ENCODE results near the gene SAV1. TPM values are rescaled to one million over a fixed set of nuclear protein-coding genes. Genes with fewer than 3 reads are reported as not detected.
"Not testable (repeated sequence)": the region's sequence is repeated elsewhere in the genome, so short reads cannot be mapped to it uniquely, and the experiment has no call there.

Gene SAV1
- total RNA-seq, 2 donors from 2014 or later = 15.9 to 21.8 TPM

GRCh38 chr14:50704454-50705010 is 36.4 kb upstream of the SAV1 start:
- H3K36me3 ChIP-seq = no peaks in the 10 kb centered on the region
- no peaks in the 10 kb centered on the region for H3K27me3 ChIP-seq
- no peak overlapping the region for H3K9ac ChIP-seq (ENCODE audit: low read depth in 2 of 2, low read length in 2 of 2)
- no peaks in the 10 kb centered on the region for H3K4me1 ChIP-seq
- no peak overlapping the region for H3K4me3 ChIP-seq
- intact Hi-C loops (cut with DNase I) = no loop called here
- H3K27ac ChIP-seq = no peak overlapping the region
- no peaks in the 10 kb centered on the region for H3K9me3 ChIP-seq
- no peak for TF ChIP-seq CTCF (IDR thresholded peaks at IDR 0.05)
- no peak for DNase-seq

- H3K36me3 ChIP-seq = no peaks in the 10 kb centered on the region
- no peaks in the 10 kb centered on the region for H3K27me3 ChIP-seq
- no peak for TF ChIP-seq CTCF (IDR thresholded peaks at IDR 0.05)
- intact Hi-C loops (cut with DNase I) = no loop called here
- no peak overlapping the region for H3K4me3 ChIP-seq
- H3K27ac ChIP-seq = no peak overlapping the region
- no peak overlapping the region for H3K9ac ChIP-seq (ENCODE audit: low read depth in 2 of 2, low read length in 2 of 2)
- H3K4me1 ChIP-seq = no peaks in the 10 kb centered on the region
- no peaks in the 10 kb centered on the region for H3K9me3 ChIP-seq
- no peak for DNase-seq
Measured at GRCh38 chr14:50697659-50698290, 29.7 kb upstream of the SAV1 start.

GRCh38 chr14:50694260-50694659 is 26.2 kb upstream of the SAV1 start:
- H3K9me3 ChIP-seq; H3K27me3 ChIP-seq; DNase-seq; H3K4me3 ChIP-seq; H3K4me1 ChIP-seq; intact Hi-C loops (cut with DNase I); H3K36me3 ChIP-seq; H3K27ac ChIP-seq; H3K9ac ChIP-seq (ENCODE audit: low read depth in 2 of 2, low read length in 2 of 2): not testable (repeated sequence)

GRCh38 chr14:50688875-50689274 is 20.8 kb upstream of the SAV1 start:
- no peak for DNase-seq
- H3K4me1 ChIP-seq = no peaks in the 10 kb centered on the region
- H3K27ac ChIP-seq = no peak overlapping the region
- H3K27me3 ChIP-seq = no peaks in the 10 kb centered on the region
- intact Hi-C loops (cut with DNase I) = no loop called here
- H3K4me3 ChIP-seq = no peak overlapping the region
- no peaks in the 10 kb centered on the region for H3K9me3 ChIP-seq
- no peaks in the 10 kb centered on the region for H3K36me3 ChIP-seq
- TF ChIP-seq CTCF (IDR thresholded peaks at IDR 0.05) = no peak
- H3K9ac ChIP-seq (ENCODE audit: low read depth in 2 of 2, low read length in 2 of 2) = no peak overlapping the region

- Histone ChIP-seq H3K27me3 (no peaks in the 10 kb centered on the region), H3K4me3 (no peak overlapping the region), H3K4me1 (no peaks in the 10 kb centered on the region), H3K9ac (ENCODE audit: low read depth in 2 of 2, low read length in 2 of 2) (no peak overlapping the region), H3K36me3 (no peaks in the 10 kb centered on the region), H3K27ac (no peak overlapping the region), H3K9me3 (no peaks in the 10 kb centered on the region)
- DNase-seq = no peak
- no peak for TF ChIP-seq CTCF (IDR thresholded peaks at IDR 0.05)
- intact Hi-C loops (cut with DNase I) = no loop called here
Measured at GRCh38 chr14:50679674-50680073, 11.6 kb upstream of the SAV1 start.

- no peak overlapping the region for H3K27ac ChIP-seq
- H3K4me3 ChIP-seq = no peak overlapping the region
- intact Hi-C loops (cut with DNase I) = no loop called here
- H3K4me1 ChIP-seq = no peaks in the 10 kb centered on the region
- no peak for DNase-seq
- no peaks in the 10 kb centered on the region for H3K27me3 ChIP-seq
- H3K9ac ChIP-seq (ENCODE audit: low read depth in 2 of 2, low read length in 2 of 2) = no peak overlapping the region
- no peak for TF ChIP-seq CTCF (IDR thresholded peaks at IDR 0.05)
- H3K36me3 ChIP-seq = no peaks in the 10 kb centered on the region
- H3K9me3 ChIP-seq = no peaks in the 10 kb centered on the region
Measured at GRCh38 chr14:50678163-50678562, 10.1 kb upstream of the SAV1 start.
